HG03097 (cell line): ENCODE data around the gene TRMT2A.

Experiments used
- ATAC-seq: cut with Tn5 transposase; IDR thresholded peaks from one replicate; pipeline ENCODE4 v1.9.1; 2021; ENCODE audit not compliant: unreplicated experiment, low FRiP score

Gene TRMT2A

GRCh38 chr22:20066617-20067383 is 50.2 kb downstream of the TRMT2A start:
- ATAC-seq: no peak

- no peak for ATAC-seq
Observed at GRCh38 chr22:20065896-20066616, 51.0 kb downstream of the TRMT2A start.

- no peak for ATAC-seq
Observed at GRCh38 chr22:20064545-20065262, 52.3 kb downstream of the TRMT2A start.

GRCh38 chr22:20064140-20064480 is 52.9 kb downstream of the TRMT2A start:
- ATAC-seq: no peak

- ATAC-seq: no peak
Observed at GRCh38 chr22:20063271-20064139, 53.5 kb downstream of the TRMT2A start.

GRCh38 chr22:20062766-20063083 is 54.3 kb downstream of the TRMT2A start:
- no peak for ATAC-seq

- no peak for ATAC-seq
Observed at GRCh38 chr22:20062043-20062765, 54.8 kb downstream of the TRMT2A start.
